ENCODE data around the gene FYB1. TPM values are rescaled to one million over a fixed set of nuclear protein-coding genes. Genes with fewer than 3 reads are reported as not detected.

FYB1 gene
- total RNA-seq, 2 experiments from 2014 or later, result 82.8 to 83.0 TPM

DNA sequence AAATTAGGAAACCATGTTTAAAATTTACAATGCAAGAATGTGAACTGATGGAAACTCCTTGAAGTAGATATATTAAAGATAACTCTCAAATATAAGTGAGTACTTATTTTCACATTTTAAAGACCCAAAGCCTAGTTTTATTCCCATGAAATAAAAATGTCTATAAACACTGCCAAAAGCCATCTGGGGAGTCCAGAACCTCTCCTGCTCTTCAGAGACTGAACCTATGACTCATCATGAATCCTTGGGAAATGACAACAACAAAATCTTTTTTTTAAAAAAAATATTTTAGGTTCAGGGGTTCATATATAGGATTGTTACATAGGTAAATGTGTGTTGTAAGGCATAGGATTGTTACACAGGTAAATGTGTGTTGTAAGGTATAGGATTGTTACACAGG lies 33.8 kb upstream of the FYB1 start:
- no peak for ATAC-seq
- H3K4me3 Mint-ChIP-seq, result no peak overlapping the region
- no peak overlapping the region for H3K27ac Mint-ChIP-seq
- no peak for TF ChIP-seq CTCF (IDR thresholded peaks at IDR 0.05)
- peaks cover 5% of the 10 kb centered on the region for H3K36me3 Mint-ChIP-seq (ENCODE audit: low read depth)
- POLR2A ChIA-PET, result no interaction called here
- intact Hi-C loops (cut with micrococcal nuclease), result no loop called here
- H3K4me1 Mint-ChIP-seq (ENCODE audit: low read depth), result peaks cover 21% of the 10 kb centered on the region
- H3K27me3 Mint-ChIP-seq, result no peaks in the 10 kb centered on the region
- DNase-seq, result no peak
- peaks cover 3% of the 10 kb centered on the region for H3K9me3 Mint-ChIP-seq
- CTCF ChIA-PET, result no interaction called here

DNA sequence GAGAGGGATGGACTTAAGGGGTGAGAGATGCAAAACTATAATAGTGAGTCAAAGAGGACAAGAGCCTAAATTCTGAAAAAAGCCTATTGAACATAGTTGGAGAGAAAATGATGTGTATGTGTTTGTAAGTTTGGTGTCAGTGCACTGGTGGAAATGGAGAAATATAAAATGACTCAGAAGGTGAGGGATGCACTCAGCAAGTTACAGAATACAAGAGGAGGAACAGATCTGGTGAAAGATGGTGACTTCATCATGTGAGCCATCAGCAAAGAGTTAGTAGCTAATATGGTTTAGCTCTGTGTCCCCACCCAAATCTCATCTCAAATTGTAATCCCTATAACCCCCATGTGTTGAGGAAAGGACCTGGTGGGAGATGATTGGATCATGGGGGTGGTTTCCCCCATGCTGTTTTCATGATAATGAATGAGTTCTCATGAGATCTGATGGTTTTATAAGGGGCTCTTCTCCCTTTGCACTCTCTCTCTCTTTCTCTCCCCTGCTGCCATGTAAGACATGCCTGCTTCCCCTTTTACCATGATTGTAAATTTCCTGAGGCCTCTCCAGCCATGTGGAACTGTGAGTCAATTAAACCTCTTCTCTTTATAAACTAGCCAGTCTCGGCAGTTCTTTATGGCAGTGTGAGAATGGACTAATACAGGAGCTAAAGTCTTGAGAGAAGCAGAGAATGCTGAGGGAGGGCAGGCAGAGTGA lies 30.4 kb upstream of the FYB1 start:
- no peak for DNase-seq
- peaks cover 5% of the 10 kb centered on the region for H3K36me3 Mint-ChIP-seq (ENCODE audit: low read depth)
- ChIA-PET POLR2A (no interaction called here), CTCF (no interaction called here)
- TF ChIP-seq CTCF (IDR thresholded peaks at IDR 0.05), result no peak
- H3K4me1 Mint-ChIP-seq (ENCODE audit: low read depth), result peaks cover 4% of the 10 kb centered on the region
- intact Hi-C loops (cut with micrococcal nuclease), result no loop called here
- peaks cover 3% of the 10 kb centered on the region for H3K9me3 Mint-ChIP-seq
- no peak overlapping the region for H3K27ac Mint-ChIP-seq
- peak; percentile 27 for ATAC-seq
- H3K27me3 Mint-ChIP-seq, result no peaks in the 10 kb centered on the region
- H3K4me3 Mint-ChIP-seq, result no peak overlapping the region

- peaks cover 2% of the 10 kb centered on the region for H3K4me1 Mint-ChIP-seq (ENCODE audit: low read depth)
- no peaks in the 10 kb centered on the region for H3K27me3 Mint-ChIP-seq
- DNase-seq, result no peak
- peaks cover 5% of the 10 kb centered on the region for H3K36me3 Mint-ChIP-seq (ENCODE audit: low read depth)
- ChIA-PET POLR2A (no interaction called here), CTCF (no interaction called here)
- H3K27ac Mint-ChIP-seq, result no peak overlapping the region
- TF ChIP-seq CTCF (IDR thresholded peaks at IDR 0.05), result no peak
- peaks cover 3% of the 10 kb centered on the region for H3K9me3 Mint-ChIP-seq
- ATAC-seq, result no peak
- no peak overlapping the region for H3K4me3 Mint-ChIP-seq
- intact Hi-C loops (cut with micrococcal nuclease), result no loop called here
These were observed 29.7 kb upstream of the FYB1 start for GRCh38 chr5:39249069-39249468.

GRCh38 chr5:39240750-39241149 lies 21.4 kb upstream of the FYB1 start:
- peaks cover 15% of the 10 kb centered on the region for H3K9me3 Mint-ChIP-seq
- H3K36me3 Mint-ChIP-seq (ENCODE audit: low read depth), result no peaks in the 10 kb centered on the region
- TF ChIP-seq CTCF (IDR thresholded peaks at IDR 0.05), result no peak
- ATAC-seq, result no peak
- no peak overlapping the region for H3K27ac Mint-ChIP-seq
- intact Hi-C loops (cut with micrococcal nuclease), result no loop called here
- H3K4me3 Mint-ChIP-seq, result no peak overlapping the region
- ChIA-PET CTCF (interaction anchor here (0.9 kb wide), 2 partner anchors 9 to 23 kb away, joined by 3 read pairs; no protein-coding TSS in a partner anchor), POLR2A (no interaction called here)
- no peak for DNase-seq
- H3K4me1 Mint-ChIP-seq (ENCODE audit: low read depth), result peaks cover 19% of the 10 kb centered on the region
- H3K27me3 Mint-ChIP-seq, result no peaks in the 10 kb centered on the region

- ATAC-seq, result no peak
- H3K4me1 Mint-ChIP-seq (ENCODE audit: low read depth), result peaks cover 17% of the 10 kb centered on the region
- peaks cover 17% of the 10 kb centered on the region for H3K9me3 Mint-ChIP-seq
- no peak overlapping the region for H3K4me3 Mint-ChIP-seq
- DNase-seq, result no peak
- no peak for TF ChIP-seq CTCF (IDR thresholded peaks at IDR 0.05)
- intact Hi-C loops (cut with micrococcal nuclease), result loop anchor here (5.0 kb wide), 1 partner anchor 34 kb away; no protein-coding TSS in a partner anchor
- POLR2A ChIA-PET, result no interaction called here
- H3K27ac Mint-ChIP-seq, result peak overlapping the region; percentile 31
- H3K36me3 Mint-ChIP-seq (ENCODE audit: low read depth), result no peaks in the 10 kb centered on the region
- H3K27me3 Mint-ChIP-seq, result no peaks in the 10 kb centered on the region
- CTCF ChIA-PET, result no interaction called here
These were observed 19.2 kb upstream of the FYB1 start for GRCh38 chr5:39238366-39239105.

Measured in activated CD8-positive, alpha-beta T cell treated with anti-CD3 and anti-CD28 coated beads for 36 hours (primary cell).